Brain microvascular endothelial cell (primary cell): Measurements from ENCODE around the gene RAB3GAP1.
"Not testable (repeated sequence)": the region's sequence is repeated elsewhere in the genome, so short reads cannot be mapped to it uniquely, and the experiment has no call there.

Experiments
- DNase-seq: peaks from one replicate; pipeline ENCODE4 v3.0.0-alpha.2; 2020
- H3K27ac ChIP-seq: fragments of 250-450 bp; sonication (Bioruptor Pico); 2 replicates; pipeline ENCODE4 v1.5.1; 2020; ENCODE audit warnings: mild to moderate bottlenecking, moderate library complexity
- H3K27me3 ChIP-seq: fragments of 250-450 bp; sonication (Bioruptor Pico); replicated peaks from 2 replicates; pipeline ENCODE4 v1.5.1; 2020; ENCODE audit warnings: mild to moderate bottlenecking
- H3K36me3 ChIP-seq: fragments of 250-450 bp; sonication (Bioruptor Pico); replicated peaks from 2 replicates; pipeline ENCODE4 v1.5.1; 2020; ENCODE audit warnings: mild to moderate bottlenecking
- H3K4me3 ChIP-seq: 2 replicates; pipeline ENCODE4 v1.5.1; 2011; ENCODE audit warnings: low read depth, mild to moderate bottlenecking, control low read depth, low read length, moderate library complexity
- CTCF ChIP-seq: IDR thresholded peaks from 2 replicates; pipeline ENCODE4 v1.5.1; 2011; ENCODE audit warnings: low read depth, mild to moderate bottlenecking, moderate library complexity, low read length, control low read depth, inconsistent platforms; ENCODE audit errors: missing control alignments
- in situ Hi-C: cut with HindIII; loops from 2 replicates; pipeline ENCODE4 v1.10.0; 2017; ENCODE audit warnings: low sequenced_read_pairs, low pct_ligation_motif_present

Gene RAB3GAP1

GRCh38 chr2:135072125-135072997 lies 20.3 kb downstream of the RAB3GAP1 start:
- Histone ChIP-seq H3K4me3 (no peak overlapping the region), H3K27me3 (no peaks in the 10 kb centered on the region), H3K27ac (no peak overlapping the region), H3K36me3 (no peaks in the 10 kb centered on the region)
- in situ Hi-C loops, result no loop called here
- no peak for TF ChIP-seq CTCF
- no peak for DNase-seq

GRCh38 chr2:135074216-135074615 lies 22.1 kb downstream of the RAB3GAP1 start:
- Histone ChIP-seq H3K36me3 (no peaks in the 10 kb centered on the region), H3K27me3 (no peaks in the 10 kb centered on the region), H3K4me3 (no peak overlapping the region), H3K27ac (no peak overlapping the region)
- no peak for TF ChIP-seq CTCF
- DNase-seq, result no peak
- in situ Hi-C loops, result no loop called here

GRCh38 chr2:135076556-135076955 lies 24.5 kb downstream of the RAB3GAP1 start:
- no peaks in the 10 kb centered on the region for H3K36me3 ChIP-seq
- in situ Hi-C loops, result no loop called here
- DNase-seq, result no peak
- H3K27ac ChIP-seq, result no peak overlapping the region
- H3K4me3 ChIP-seq, result no peak overlapping the region
- no peak for TF ChIP-seq CTCF
- H3K27me3 ChIP-seq, result no peaks in the 10 kb centered on the region

- H3K4me3 ChIP-seq, result no peak overlapping the region
- H3K36me3 ChIP-seq, result peaks cover 3% of the 10 kb centered on the region
- TF ChIP-seq CTCF, result no peak
- in situ Hi-C loops, result no loop called here
- H3K27ac ChIP-seq, result no peak overlapping the region
- no peaks in the 10 kb centered on the region for H3K27me3 ChIP-seq
- DNase-seq, result no peak
Measured at GRCh38 chr2:135078417-135078816, 26.3 kb downstream of the RAB3GAP1 start.

GRCh38 chr2:135086222-135086621 lies 34.1 kb downstream of the RAB3GAP1 start:
- H3K27ac ChIP-seq, result no peak overlapping the region
- H3K36me3 ChIP-seq, result peaks cover 3% of the 10 kb centered on the region
- in situ Hi-C loops, result no loop called here
- H3K4me3 ChIP-seq, result no peak overlapping the region
- TF ChIP-seq CTCF, result no peak
- no peak for DNase-seq
- no peaks in the 10 kb centered on the region for H3K27me3 ChIP-seq

GRCh38 chr2:135089597-135089996 lies 37.5 kb downstream of the RAB3GAP1 start:
- H3K27me3 ChIP-seq, DNase-seq, H3K4me3 ChIP-seq, in situ Hi-C loops, H3K36me3 ChIP-seq, H3K27ac ChIP-seq: not testable (repeated sequence)
